ENCODE data around the gene S100A3. TPM values are rescaled to one million over a fixed set of nuclear protein-coding genes. Genes with fewer than 3 reads are reported as not detected.

The S100A3 gene
- total and polyA plus RNA-seq, 2 of the 8 experiments (the other 6 are each of a cell fraction or from before 2014, with no cell fraction given) = 0.26 to 0.47 TPM

DNA sequence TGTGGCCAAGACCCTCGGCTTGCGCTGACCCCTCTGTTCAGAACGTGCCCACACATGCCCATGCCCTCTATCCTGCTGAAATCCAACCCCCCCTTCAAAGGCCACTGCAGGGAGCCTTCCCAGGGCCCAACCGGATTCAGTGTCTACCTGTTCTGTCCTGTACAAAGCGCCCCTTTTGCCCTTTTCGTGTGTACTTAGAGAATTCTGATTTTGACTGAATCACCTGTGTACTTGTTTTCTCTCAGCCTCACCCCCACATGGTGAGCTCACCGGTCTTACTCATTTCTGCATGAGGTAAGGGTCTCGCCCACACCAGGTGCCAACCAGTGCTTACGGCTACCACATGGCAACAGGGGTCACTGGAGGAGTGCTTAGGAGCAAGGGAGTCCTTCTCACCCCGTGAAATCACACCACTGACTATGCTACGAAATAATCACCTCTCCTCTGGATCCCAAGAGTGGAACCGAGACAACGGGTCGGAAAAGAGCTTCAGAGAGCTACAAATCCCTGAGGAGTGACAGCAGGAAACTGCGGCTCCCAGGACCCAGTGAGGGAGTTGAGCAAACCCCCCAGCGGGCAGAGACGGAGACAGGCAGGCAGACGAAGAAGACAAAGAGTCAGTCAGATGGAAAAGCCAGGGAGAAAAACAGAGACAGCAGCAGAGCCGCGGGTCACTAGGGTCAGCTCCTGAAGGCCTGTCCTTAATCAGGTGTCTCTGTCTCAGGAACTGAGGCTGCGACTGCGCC, 18.7 kb upstream of the S100A3 start:
- Histone ChIP-seq H3K18ac (ENCODE audit: extremely low read depth, low read length) (peak overlapping the region; percentile 71), H2BK20ac (ENCODE audit: low read length) (peak overlapping the region; percentile 95), H3K4ac (replicated peaks; ENCODE audit: insufficient read length, low read depth, low read length) (peak overlapping the region; percentile 75), H2BK15ac (ENCODE audit: low read length) (peak overlapping the region; percentile 99), H4K5ac (ENCODE audit: insufficient read length, low read depth, low read length) (no peak overlapping the region), H3K4me1 (replicated peaks in 1 of 4; ENCODE audit: control insufficient read depth in 3 of 4, insufficient read depth in 4 of 4, low read length in 3 of 4) (peaks cover 11 to 26% (median 20%) of the 10 kb centered on the region in 4 experiments), H3K4me2 (ENCODE audit: insufficient read depth in 1 of 2, low read depth in 2 of 2, low read length in 2 of 2) (peak overlapping the region; percentile 1 to 61), H3K4me3 (ENCODE audit: extremely low read depth in 1 of 4, insufficient read depth in 2 of 4, low read depth in 3 of 4, low read length in 4 of 4) (peak overlapping the region in 3 of 4 experiments; percentile 9 to 41 (median 23); a peak in 3 of 8 replicates), H3K23ac (ENCODE audit: insufficient read length) (no peak overlapping the region), H3K27ac (ENCODE audit: low read depth, low read length) (peak overlapping the region; percentile 9; the same call in 1 of the 2 replicates), H2BK5ac (ENCODE audit: low read depth, low read length) (peak overlapping the region; percentile 97), H3K23me2 (ENCODE audit: low read depth, low read length) (peaks cover 2% of the 10 kb centered on the region), H3K14ac (ENCODE audit: insufficient read length) (peak overlapping the region; percentile 44), H3K27me3 (replicated peaks in 1 of 4; ENCODE audit: control insufficient read depth in 3 of 4, extremely low read depth in 1 of 4, insufficient read depth in 3 of 4, low read length in 3 of 4) (0 out of 7 replicates have a peak, but pooled peaks cover 0 to 4% (median 0%) of the 10 kb centered on the region in 4 experiments), H4K20me1 (replicated peaks in 1 of 2; ENCODE audit: control insufficient read depth in 1 of 2, insufficient read depth in 2 of 2, low read length in 2 of 2) (no peaks in the 10 kb centered on the region), H3K9ac (replicated peaks in 1 of 4; ENCODE audit: extremely low read depth in 1 of 4, low read depth in 3 of 4, low read length in 3 of 4) (no peak overlapping the region; a peak in 3 of 7 replicates), H2AFZ (ENCODE audit: low read length) (peak overlapping the region; percentile 84; the same call in 1 of the 2 replicates), H3K36me3 (ENCODE audit: control insufficient read depth in 2 of 4, insufficient read depth in 4 of 4, low read length in 3 of 4) (no peaks in the 10 kb centered on the region), H3K79me2 (ENCODE audit: control insufficient read depth in 1 of 2, insufficient read depth in 2 of 2, low read length in 2 of 2) (no peaks in the 10 kb centered on the region), H2BK120ac (replicated peaks; ENCODE audit: low read depth, low read length) (peak overlapping the region; percentile 94), H4K91ac (replicated peaks; ENCODE audit: insufficient read length, low read length) (peak overlapping the region; percentile 98), H4K8ac (ENCODE audit: extremely low read depth, insufficient read depth, low read length) (0 out of 2 replicates have a peak overlapping the region, but pooled peaks have one; percentile 7), H3K79me1 (ENCODE audit: low read depth, low read length) (no peaks in the 10 kb centered on the region), H3K9me3 (ENCODE audit: insufficient read depth in 2 of 2, low read depth in 1 of 2, low read length in 1 of 2) (no peaks in the 10 kb centered on the region), H2AK5ac (ENCODE audit: low read depth, low read length) (peak overlapping the region; percentile 99; the same call in 1 of the 2 replicates), H3K56ac (replicated peaks; ENCODE audit: insufficient read length, low read depth, low read length) (peak overlapping the region; percentile 73), H2BK12ac (ENCODE audit: low read depth, low read length) (peak overlapping the region; percentile 99)
- TF ChIP-seq, protein P1, sequence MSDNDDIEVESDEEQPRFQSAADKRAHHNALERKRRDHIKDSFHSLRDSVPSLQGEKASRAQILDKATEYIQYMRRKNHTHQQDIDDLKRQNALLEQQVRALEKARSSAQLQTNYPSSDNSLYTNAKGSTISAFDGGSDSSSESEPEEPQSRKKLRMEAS (IDR thresholded peaks at IDR 0.05) = no peak
- TF ChIP-seq SP4 (IDR thresholded peaks at IDR 0.05; ENCODE audit: low read length) (no peak), CREB1 (IDR thresholded peaks at IDR 0.05) (no peak), HDAC6 (IDR thresholded peaks at IDR 0.05; ENCODE audit: low read depth, low read length) (no peak), MAFK (IDR thresholded peaks at IDR 0.05; ENCODE audit: low read depth, low read length) (no peak), RBBP5 (IDR thresholded peaks at IDR 0.05; ENCODE audit: borderline replicate concordance, low read depth, low read length) (no peak), KDM1A (IDR thresholded peaks at IDR 0.05; ENCODE audit: borderline replicate concordance, low read length) (no peak), CBX5 (IDR thresholded peaks at IDR 0.05; ENCODE audit: low read depth, low read length) (no peak)
- 63% methylated on average over 22 of the region's 22 CpGs; no CpG with 5 or more reads in 1 of the 2 experiments for WGBS, 2 experiments (ENCODE audit: extremely low coverage in 1 of 2, insufficient coverage in 1 of 2, insufficient read length in 1 of 2, insufficient replicate concordance in 2 of 2, low coverage in 1 of 2, low lambda C conversion rate in 2 of 2, missing lambda C conversion rate in 1 of 2)
- POLR2A ChIA-PET (ENCODE audit: partially characterized antibody) = interaction anchor here (0.6 to 2.1 kb wide), 13 partner anchors 10 to 422 kb away, joined by 3 to 16 read pairs (median 4); partner anchors contain the start of genes CHTOP, RPS27, S100A1 and S100A13
- DNase-seq (ENCODE audit: low read depth in 1 of 2, low spot score in 2 of 2) (no peak), FAIRE-seq (no peak)
- CTCF ChIA-PET (ENCODE audit: partially characterized antibody) = interaction anchor here (0.8 to 7.5 kb wide), 31 partner anchors 10 to 215 kb away, joined by 3 to 224 read pairs (median 7); partner anchors contain the start of genes CHTOP, S100A1, S100A13 and S100A14

Measured in H1 (cell line).